ENCODE measurements around the gene INTS11.

INTS11 gene

DNA sequence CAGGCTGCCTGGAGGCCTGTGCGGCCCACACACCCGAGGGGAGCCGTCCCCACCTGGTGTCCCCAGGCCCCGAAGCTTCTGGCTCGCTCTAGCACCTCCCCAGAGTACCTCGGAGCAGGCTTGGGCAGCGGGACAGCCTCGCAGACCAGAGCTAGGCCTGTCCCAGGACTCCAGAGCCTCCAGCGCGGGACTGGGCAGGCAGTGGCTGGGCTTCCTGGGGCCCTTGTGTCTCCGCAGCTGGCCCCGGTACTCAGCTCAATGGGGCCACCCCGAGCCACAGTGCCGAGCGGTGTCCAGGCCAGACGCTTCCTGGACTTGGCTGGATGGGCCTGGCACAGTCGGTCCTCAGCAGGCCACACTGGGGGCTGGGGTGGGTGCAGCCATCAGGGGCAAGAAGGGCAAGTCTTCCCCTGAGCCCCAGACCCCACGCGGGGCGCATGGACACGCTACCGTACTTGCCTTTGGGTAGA, 39.3 kb downstream of the INTS11 start:
- Histone ChIP-seq H3F3A (ENCODE audit: insufficient read depth, low read length) (no peaks in the 10 kb centered on the region), H3K9ac (ENCODE audit: low read length) (no peak overlapping the region), H3K27me3 (ENCODE audit: insufficient read depth, low read length) (no peaks in the 10 kb centered on the region; the same call in 1 of the 2 replicates), H3K27ac (ENCODE audit: low read depth, low read length, poor library complexity, severe bottlenecking) (no peak overlapping the region), H3K36me3 (ENCODE audit: insufficient read depth, low read length) (no peaks in the 10 kb centered on the region), H3K79me2 (ENCODE audit: insufficient read depth, low read length) (no peaks in the 10 kb centered on the region), H2AFZ (ENCODE audit: low read length) (no peak overlapping the region), H3K4me1 (ENCODE audit: insufficient read depth, low read length, severe bottlenecking) (no peaks in the 10 kb centered on the region), H3K4me3 (ENCODE audit: low read depth, low read length, poor library complexity, severe bottlenecking) (no peak overlapping the region), H3K9me2 (ENCODE audit: low read depth, low read length) (no peaks in the 10 kb centered on the region), H4K20me1 (ENCODE audit: insufficient read depth, low read length) (no peaks in the 10 kb centered on the region), H3K9me3 (ENCODE audit: low read length) (no peaks in the 10 kb centered on the region), H3K4me2 (ENCODE audit: low read length) (no peak overlapping the region)
- no peak for TF ChIP-seq CTCF (IDR thresholded peaks at IDR 0.05; ENCODE audit: low read length)
- TF ChIP-seq EZH2 (IDR thresholded peaks at IDR 0.05; ENCODE audit: borderline replicate concordance, low read length) = no peak

- TF ChIP-seq EZH2 (IDR thresholded peaks at IDR 0.05; ENCODE audit: borderline replicate concordance, low read length) (no peak), CTCF (IDR thresholded peaks at IDR 0.05; ENCODE audit: low read length) (no peak)
- Histone ChIP-seq H3K9me3 (ENCODE audit: low read length) (no peaks in the 10 kb centered on the region), H3K27ac (ENCODE audit: low read depth, low read length, poor library complexity, severe bottlenecking) (no peak overlapping the region), H3K27me3 (ENCODE audit: insufficient read depth, low read length) (no peaks in the 10 kb centered on the region; the same call in 1 of the 2 replicates), H3K36me3 (ENCODE audit: insufficient read depth, low read length) (no peaks in the 10 kb centered on the region), H2AFZ (ENCODE audit: low read length) (no peak overlapping the region), H3F3A (ENCODE audit: insufficient read depth, low read length) (no peaks in the 10 kb centered on the region), H3K4me1 (ENCODE audit: insufficient read depth, low read length, severe bottlenecking) (no peaks in the 10 kb centered on the region), H3K4me3 (ENCODE audit: low read depth, low read length, poor library complexity, severe bottlenecking) (no peak overlapping the region), H3K79me2 (ENCODE audit: insufficient read depth, low read length) (no peaks in the 10 kb centered on the region), H3K4me2 (ENCODE audit: low read length) (no peak overlapping the region), H4K20me1 (ENCODE audit: insufficient read depth, low read length) (no peaks in the 10 kb centered on the region), H3K9ac (ENCODE audit: low read length) (no peak overlapping the region), H3K9me2 (ENCODE audit: low read depth, low read length) (no peaks in the 10 kb centered on the region)
Measured at GRCh38 chr1:1284221-1285101, 40.0 kb downstream of the INTS11 start.

DNA sequence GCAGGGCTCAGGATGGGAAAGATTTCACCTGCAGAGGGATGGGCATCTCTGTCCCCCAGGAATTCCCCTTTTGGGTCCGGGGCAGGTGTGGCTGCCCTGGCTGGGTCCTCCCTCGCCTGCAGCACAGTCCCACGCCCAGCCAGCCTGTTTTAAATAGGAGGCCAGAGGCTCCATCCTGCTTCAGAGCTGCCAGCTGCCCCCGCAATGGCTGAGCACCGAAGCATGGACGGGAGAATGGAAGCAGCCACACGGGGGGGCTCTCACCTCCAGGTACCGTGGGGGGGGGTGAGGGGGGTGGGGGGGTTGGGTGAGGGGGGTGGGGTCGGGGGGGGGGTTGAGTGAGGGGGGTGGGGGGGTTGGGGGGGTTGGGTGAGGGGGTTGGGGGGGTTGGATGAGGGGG, 40.6 kb downstream of the INTS11 start:
- Histone ChIP-seq H3K4me2 (ENCODE audit: low read length) (no peak overlapping the region), H3F3A (ENCODE audit: insufficient read depth, low read length) (no peaks in the 10 kb centered on the region), H3K27ac (ENCODE audit: low read depth, low read length, poor library complexity, severe bottlenecking) (no peak overlapping the region), H3K9me2 (ENCODE audit: low read depth, low read length) (no peaks in the 10 kb centered on the region), H3K36me3 (ENCODE audit: insufficient read depth, low read length) (no peaks in the 10 kb centered on the region), H3K4me1 (ENCODE audit: insufficient read depth, low read length, severe bottlenecking) (no peaks in the 10 kb centered on the region), H3K9ac (ENCODE audit: low read length) (no peak overlapping the region), H3K27me3 (ENCODE audit: insufficient read depth, low read length) (no peaks in the 10 kb centered on the region; the same call in 1 of the 2 replicates), H3K79me2 (ENCODE audit: insufficient read depth, low read length) (no peaks in the 10 kb centered on the region), H3K4me3 (ENCODE audit: low read depth, low read length, poor library complexity, severe bottlenecking) (no peak overlapping the region), H2AFZ (ENCODE audit: low read length) (no peak overlapping the region), H4K20me1 (ENCODE audit: insufficient read depth, low read length) (no peaks in the 10 kb centered on the region), H3K9me3 (ENCODE audit: low read length) (no peaks in the 10 kb centered on the region)
- TF ChIP-seq CTCF (IDR thresholded peaks at IDR 0.05; ENCODE audit: low read length) = no peak

All from OCI-LY1 (cell line).